LHCN-M2 (cell line): ENCODE measurements around the gene GGPS1. TPM values are rescaled to one million over a fixed set of nuclear protein-coding genes. Genes with fewer than 3 reads are reported as not detected.
A peak's percentile ranks its signal among the peaks of the same experiment; 100 is the strongest.
"Not testable (repeated sequence)": the region's sequence is repeated elsewhere in the genome, so short reads cannot be mapped to it uniquely, and the experiment has no call there.

Source experiments
- DNase-seq: peaks from one replicate; pipeline ENCODE4 v3.0.0-alpha.2; 2012; ENCODE audit warnings: low read depth
- total RNA-seq: library from RNA; depleted of rRNA; stranded (reverse); fragments of >200 nt; gene quantifications from 2 replicates; pipeline ENCODE4 v1.2.3, GENCODE V29; 2014

Gene GGPS1
- total RNA-seq, 1 experiment from 2014 or later, result 18.2 TPM

DNA sequence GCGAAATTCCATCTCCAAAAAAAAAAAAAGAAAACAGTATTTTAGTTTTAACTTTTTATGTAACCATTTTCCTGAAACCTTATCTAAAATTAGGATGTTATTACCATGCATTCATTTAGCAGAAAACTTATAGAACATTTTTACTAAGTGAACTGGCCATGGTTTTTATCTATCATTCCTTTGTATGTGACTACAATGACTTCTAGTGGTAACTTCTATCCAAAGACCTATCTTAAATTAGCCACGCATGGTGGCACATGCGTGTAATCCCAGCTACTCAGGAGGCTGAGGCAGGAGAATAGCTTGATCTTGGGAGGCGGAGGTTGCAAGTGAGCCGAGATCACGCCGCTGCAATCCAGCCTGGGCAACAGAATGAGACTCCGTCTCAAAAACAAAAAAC is 11.4 kb downstream of the GGPS1 start:
- no peak for DNase-seq

DNA sequence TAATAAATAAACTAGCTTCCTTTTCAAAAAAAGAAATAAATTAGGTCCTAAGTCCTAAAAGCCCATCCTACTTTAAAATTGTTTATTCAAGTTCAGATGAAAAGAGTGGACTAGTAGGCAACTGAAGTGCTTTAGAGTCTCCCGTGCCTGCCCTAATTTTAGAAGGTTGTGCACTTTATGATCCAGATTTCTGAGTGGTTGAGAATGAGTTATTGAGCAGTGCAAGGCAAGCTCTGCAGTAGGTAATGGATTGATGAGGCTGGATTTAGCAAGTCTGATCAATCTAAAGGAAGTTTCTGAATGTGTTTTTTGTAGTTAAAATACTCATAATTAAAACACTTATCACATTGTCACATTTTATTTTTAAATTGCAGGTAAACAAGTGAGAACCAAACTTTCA is 13.0 kb downstream of the GGPS1 start:
- DNase-seq, result no peak

DNA sequence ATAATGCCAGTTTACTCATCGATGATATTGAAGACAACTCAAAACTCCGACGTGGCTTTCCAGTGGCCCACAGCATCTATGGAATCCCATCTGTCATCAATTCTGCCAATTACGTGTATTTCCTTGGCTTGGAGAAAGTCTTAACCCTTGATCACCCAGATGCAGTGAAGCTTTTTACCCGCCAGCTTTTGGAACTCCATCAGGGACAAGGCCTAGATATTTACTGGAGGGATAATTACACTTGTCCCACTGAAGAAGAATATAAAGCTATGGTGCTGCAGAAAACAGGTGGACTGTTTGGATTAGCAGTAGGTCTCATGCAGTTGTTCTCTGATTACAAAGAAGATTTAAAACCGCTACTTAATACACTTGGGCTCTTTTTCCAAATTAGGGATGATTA is 13.7 kb downstream of the GGPS1 start:
- no peak for DNase-seq

DNA sequence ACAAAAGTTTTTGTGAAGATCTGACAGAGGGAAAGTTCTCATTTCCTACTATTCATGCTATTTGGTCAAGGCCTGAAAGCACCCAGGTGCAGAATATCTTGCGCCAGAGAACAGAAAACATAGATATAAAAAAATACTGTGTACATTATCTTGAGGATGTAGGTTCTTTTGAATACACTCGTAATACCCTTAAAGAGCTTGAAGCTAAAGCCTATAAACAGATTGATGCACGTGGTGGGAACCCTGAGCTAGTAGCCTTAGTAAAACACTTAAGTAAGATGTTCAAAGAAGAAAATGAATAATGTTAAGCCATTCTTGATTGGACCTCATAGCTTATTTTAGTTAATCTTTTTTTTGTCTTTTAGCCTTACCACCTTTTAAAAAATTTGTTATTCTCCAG is 14.1 kb downstream of the GGPS1 start:
- DNase-seq, result no peak

DNA sequence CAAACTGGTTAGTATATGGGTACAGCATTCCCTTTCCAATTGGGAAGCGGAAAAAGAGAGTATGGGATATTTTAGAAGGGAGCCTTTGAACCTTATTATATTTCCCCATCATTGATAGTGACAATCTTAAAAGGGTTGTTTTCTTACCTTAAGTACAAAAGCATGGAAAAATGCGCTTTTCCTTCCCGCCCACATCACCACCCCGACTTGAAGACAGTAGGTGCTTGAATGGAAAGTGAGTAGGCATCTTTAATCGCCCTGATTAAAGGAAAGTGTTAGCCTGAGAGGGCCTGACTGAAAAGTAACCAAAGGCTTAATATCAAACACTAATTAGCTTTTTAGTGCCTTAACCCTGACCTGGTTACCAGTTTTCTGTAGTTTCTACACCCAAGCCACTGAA is 15.4 kb downstream of the GGPS1 start:
- DNase-seq, result no peak

DNA sequence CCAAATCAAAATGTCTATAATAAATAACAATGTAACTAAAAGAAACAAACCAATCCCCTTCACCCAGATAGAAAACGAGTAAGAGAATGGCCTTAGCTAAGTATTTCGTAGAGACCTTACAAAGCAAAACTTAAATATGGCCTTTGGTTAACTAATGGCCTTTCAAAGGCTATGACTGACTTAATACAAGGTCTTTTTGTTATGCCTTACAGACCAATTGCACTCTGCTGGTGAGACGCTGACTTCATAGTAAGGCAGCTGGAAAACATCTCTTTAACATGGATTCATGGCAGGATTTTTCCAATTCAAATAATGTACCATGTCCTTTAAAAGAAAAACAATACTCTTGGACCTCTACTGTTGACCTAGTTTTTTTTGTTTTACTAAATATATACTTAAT is 23.1 kb downstream of the GGPS1 start:
- no peak for DNase-seq

DNA sequence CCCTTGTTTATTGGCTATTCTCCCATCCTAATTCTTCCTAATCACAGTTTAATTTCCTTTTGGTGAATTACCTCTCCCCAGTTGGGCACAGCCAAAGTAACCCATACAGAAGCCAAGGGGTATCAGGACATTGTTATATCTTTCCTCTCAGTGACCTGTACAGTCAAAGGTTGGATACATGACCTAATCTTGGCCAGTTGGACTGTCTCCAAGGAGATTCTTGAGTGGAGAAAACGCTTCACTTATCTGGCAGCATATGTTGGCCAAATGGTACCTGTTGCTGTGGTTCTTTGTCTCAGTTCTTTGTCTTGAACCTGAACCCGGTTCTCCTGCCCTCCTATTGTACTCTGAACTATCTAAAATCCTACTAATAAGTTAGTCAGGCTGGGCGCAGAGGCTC is 23.5 kb downstream of the GGPS1 start:
- DNase-seq, result no peak

DNA sequence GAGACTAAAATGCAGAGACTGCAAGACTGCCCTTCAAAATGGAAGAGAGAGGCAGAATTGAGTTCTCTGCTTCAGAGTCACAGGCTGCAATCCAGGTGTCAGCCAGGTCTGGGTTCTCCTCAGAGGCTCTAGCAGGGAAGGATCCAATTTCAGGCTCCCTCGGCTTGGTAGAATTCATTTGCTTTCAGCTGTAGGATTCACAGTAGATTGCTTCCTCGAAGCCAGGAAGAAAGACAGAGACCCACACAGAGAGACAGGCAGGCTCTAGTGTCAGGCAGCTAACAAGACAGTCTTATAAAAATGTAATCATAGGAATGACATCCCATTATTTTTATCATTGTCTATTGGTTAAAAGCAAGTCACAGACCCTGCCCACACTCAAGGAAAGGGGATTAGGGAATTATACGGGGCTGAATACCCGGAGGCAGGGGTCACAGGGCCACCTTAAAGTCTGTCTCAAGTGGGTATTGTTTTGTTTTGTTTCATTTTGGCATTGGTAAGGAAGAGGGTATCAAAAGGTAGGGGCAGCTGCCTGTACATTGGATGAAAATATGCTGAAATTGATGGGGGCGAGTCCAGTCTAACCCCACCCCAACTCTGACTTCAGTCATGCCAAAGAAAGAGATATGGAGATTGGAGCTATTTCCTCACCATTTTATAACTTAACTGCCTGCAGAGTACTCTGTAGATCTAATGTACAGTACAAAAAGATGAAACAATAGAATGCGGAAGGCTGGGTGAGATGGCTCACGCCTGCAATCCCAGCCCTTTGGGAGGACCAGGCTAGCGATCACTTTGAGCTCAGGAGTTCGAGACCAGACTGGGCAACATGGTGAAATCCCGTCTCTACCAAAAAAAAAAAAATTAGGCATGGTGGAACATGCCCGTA is 29.4 kb downstream of the GGPS1 start:
- DNase-seq, result no peak

DNA sequence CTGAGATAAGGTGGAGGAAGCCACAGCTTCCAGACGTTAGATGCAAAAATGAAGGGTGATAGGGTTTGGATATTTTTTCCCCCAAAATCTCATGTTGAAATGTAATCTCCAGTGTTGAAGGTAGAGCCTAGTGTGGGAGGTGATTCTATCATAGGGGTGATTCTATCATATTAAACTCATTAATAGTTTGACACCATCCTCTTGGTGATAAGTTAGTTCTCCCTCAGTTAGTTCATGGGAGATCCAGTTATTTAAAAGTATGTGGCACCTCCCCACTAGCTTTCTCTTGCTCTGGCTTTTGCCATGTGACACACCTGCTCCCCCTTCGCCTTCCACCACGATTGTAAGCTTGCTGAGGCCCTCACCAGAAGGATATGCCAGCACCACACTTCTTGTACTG is 30.5 kb downstream of the GGPS1 start:
- no peak for DNase-seq

DNA sequence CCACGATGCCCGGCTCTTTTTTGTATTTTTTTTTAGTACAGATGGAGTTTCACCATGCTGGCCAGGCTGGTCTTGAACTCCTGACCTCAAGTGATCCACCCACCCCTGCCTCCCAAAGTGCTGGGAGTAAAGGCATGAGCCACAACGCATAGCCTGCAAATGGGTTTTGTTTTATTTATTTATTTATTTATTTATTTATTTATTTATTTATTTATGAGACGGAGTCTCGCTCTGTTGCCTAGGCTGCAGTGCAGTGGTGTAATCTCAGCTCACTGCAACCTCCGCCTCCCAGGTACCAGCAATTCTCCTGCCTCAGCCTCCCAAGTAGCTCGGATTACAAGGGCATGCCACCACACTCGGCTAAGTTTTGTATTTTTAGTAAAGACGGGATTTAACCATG is 35.8 kb downstream of the GGPS1 start:
- DNase-seq, result not testable (repeated sequence)

DNA sequence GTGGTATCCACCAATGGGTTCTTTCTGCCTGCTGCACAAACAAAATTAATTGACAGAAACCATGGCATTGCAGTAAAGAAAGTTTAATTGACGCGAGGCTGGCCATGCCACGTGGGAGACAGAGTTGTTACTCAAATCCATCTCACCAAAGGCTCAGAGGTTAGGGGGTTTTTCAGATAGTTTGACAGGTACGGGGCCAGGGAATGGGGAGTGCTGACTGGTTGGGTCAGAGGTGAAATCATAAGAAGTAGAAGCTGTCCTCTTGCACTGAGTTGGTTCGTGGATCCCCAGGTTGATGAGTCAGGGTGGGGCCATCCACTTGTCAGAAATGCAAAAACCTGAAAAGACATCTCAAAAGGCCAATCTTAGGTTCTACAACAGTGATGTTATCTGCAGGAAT is 37.9 kb downstream of the GGPS1 start:
- DNase-seq, result no peak

DNA sequence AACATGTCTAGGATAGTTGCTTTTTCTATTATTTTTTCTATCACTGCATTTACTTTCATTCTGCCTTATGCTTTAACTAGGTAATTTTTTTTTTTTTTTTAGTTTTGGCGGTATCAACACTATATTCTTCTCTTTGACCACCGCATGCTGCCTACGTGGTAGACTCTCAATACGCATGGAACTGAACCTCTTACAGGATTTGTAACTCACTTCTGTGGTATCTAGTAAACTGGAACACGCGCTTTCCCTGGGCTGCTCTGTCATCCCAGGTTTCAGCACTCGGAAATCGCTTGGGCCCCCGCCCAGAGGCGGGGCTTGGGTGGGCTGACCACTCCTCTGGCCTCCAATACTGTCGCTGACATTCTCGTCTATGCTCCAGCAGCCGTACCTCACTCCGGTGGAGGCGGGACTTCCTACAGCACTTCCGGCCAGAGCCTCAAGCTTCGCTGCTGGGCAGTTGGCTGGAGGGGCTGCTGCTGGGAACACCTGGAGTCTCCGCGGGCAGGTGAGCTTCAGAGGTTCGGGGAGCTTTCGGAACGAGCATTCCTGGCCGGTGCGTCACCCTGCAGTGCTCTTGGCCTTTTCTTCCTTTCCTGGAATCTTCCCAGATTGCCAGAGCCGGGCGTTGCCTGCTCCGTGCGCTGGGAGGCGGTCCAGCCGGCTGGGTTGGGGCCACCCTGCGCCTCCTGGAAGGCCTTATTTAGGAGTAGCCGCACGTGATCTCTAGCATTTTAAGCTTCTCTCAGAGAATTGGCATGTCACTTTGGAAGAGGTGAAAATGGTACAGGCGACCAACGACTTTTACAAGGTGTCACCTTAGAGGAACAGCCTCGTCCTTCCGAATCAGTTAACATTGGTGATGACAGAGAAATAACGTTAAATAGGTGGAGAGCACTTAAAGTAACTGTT is 38.9 kb downstream of the GGPS1 start, which contains the start of gene TBCE:
TBCE (plus strand) TSS at position 428 of the 909 bp plus-strand sequence. CDS start 12,623 bp downstream, outside the sequence.
- DNase-seq, result peak; percentile 95

DNA sequence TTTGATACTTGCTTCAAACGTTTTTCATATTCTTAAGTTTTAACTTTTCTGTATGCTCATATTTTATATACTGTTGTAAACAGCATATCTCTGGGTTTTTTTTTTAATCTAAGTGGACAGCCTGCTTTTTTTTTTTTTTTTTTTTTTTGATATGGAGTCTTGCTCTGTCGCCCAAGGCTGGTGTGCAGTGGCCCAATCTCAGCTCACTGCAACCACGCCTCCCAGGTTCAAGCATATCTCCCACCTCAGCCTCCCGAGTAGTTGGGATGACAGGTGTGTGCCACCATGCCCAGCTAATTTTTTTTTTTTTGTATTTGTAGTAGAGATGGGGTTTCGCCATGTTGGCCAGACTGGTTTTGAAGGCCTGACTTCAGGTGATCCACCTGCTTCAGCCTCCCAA is 40.1 kb downstream of the GGPS1 start:
- no peak for DNase-seq

DNA sequence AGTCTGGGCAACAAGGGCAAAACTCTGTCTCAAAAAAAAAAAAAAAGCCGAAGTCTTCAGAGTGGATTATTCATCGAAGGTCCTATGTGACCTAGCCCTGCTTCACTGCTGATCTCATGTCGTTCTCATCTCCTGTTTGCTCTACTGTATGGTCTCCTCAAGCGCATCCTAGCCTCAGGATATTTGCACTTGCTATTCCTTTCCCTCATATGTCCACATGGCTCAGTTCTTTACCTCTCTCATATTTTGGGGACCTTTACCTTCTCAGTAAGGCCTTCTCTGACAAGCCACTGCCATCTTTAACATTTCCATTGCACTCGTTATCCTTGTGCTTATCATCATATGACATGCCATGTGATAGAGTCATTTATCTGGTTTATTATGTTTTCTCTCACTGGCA is 41.4 kb downstream of the GGPS1 start:
- no peak for DNase-seq

DNA sequence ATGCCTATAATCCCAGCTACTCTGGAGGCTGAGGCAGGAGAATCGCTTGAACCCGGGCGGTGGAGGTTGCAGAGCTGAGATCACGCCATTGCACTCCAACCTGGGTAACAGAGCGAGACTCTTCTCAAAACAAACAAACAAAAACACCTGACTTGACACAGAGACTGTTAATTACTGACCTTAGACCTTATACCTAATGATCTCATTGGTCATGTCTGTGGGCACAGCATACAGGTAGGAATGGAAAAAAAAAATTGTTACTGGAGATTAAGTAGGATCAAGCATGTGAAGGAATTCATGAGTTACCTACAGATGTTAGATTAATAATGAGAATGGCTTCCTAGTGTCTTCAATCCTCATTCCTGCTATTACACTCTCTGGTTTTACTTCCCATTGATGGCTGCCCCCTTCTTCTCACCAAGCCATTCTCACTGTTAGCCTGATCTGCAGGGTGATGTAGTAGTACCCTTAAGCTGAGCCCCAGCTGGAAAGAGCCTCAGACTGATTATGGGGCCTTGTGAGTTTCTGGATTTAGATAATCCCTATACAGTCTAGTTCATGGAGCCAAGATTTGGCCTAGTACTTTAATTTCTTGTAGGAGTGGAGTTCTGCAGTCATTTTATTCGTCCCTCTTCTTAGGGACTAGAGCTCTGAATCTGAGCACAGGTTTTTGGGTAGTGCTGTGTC is 47.7 kb downstream of the GGPS1 start:
- no peak for DNase-seq

DNA sequence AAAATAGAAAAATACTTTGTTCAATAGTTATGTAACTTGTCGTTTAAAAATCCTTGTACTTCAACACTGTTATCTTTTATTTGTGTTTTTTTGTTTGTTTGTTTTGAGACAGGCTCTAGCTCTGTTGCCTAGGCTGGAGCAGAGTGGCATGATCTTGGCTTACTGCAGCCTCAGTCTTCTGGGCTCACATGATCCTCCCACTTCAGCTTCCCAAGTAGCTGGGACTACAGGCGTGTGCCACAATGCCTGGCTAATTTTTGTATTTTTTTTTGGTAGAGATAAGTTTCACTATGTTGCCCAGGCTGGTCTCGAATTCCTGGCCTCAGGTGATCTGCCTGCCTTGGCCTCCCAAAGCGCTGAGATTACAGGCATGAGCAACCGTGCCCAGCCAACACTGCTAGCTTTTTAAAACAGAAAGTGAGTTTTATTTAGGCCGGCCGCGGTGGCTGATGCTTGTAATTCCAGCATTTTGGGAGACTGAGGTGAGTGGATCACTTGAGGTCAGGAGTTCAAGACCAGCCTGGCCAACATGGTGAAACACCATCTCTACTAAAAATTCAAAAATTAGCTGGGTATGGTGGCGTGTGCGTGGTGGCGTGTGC is 49.9 kb downstream of the GGPS1 start:
- not testable (repeated sequence) for DNase-seq

DNA sequence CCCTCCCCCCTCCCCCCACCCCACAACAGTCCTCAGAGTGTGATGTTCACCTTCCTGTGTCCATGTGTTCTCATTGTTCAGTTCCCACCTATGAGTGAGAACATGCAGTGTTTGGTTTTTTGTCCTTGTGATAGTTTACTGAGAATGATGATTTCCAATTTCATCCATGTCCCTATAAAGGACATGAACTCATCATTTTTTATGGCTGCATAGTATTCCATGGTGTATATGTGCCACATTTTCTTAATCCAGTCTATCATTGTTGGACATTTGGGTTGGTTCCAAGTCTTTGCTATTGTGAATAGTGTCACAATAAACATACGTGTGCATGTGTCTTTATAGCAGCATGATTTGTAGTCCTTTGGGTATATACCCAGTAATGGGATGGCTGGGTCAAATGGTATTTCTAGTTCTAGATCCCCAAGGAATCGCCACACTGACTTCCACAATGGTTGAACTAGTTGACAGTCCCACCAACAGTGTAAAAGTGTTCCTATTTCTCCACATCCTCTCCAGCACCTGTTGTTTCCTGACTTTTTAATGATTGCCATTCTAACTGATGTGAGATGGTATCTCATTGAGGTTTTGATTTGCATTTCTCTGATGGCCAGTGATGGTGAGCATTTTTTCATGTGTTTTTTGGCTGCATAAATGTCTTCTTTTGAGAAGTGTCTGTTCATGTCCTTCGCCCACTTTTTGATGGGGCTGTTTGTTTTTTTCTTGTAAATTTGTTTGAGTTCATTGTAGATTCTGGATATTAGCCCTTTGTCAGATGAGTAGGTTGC is 53.8 kb downstream of the GGPS1 start:
- DNase-seq, result not testable (repeated sequence)

DNA sequence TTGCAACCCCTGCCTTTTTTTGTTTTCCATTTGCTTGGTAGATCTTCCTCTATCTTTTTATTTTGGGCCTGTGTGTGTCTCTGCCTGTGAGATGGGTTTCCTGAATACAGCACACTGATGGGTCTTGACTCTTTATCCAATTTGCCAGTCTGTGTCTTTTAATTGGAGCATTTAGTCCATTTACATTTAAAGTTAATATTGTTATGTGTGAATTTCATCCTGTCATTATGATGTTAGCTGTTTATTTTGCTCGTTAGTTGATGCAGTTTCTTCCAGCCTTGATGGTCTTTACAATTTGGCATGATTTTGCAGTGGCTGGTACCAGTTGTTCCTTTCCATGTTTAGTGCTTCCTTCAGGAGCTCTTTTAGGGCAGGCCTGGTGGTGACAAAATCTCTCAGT is 57.3 kb downstream of the GGPS1 start:
- not testable (repeated sequence) for DNase-seq

DNA sequence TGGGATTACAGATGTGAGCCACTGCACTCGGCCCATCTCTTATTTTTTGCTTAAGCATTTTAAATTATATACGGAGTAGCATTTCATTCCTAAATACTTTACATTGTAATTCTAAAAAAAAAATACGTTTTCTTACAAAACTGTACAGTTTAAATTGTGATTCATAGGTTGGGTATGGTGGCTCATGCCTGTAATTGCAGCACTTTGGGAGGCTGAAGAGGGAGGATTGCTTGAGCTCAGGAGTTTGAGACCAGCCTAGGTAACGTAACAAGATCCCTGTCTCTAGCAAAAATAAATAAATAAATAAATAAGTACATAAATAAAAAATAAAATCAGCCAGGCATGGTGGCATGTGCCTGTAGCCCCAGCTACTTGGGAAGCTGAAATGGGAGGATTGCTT is 63.5 kb downstream of the GGPS1 start:
- no peak for DNase-seq
